CD8-positive, alpha-beta memory T cell (primary cell): ENCODE results near the gene ZNF770. TPM values are rescaled to one million over a fixed set of nuclear protein-coding genes. Genes with fewer than 3 reads are reported as not detected.
A peak's percentile ranks its signal among the peaks of the same experiment; 100 is the strongest.

Source experiments
- CTCF ChIA-PET: fragments of 350-600 bp; sonication (Branson Sonifier 250); formaldehyde crosslinking; loops from one replicate; lab custom pipeline; 2021; ENCODE audit warnings: antibody characterized with exemption; lab: Charles Lee
- POLR2A ChIA-PET: fragments of 350-600 bp; sonication (Branson Sonifier 250); formaldehyde crosslinking; loops from one replicate; lab custom pipeline; 2021; ENCODE audit warnings: antibody characterized with exemption; lab: Charles Lee
- DNase-seq, 5 donors: peaks; one replicate each; pipeline versions ENCODE4 v3.0.0 to v3.0.0-alpha.2; 2020 to 2022; ENCODE audit warnings: mixed read lengths in 1 of 5
- H3K27ac ChIP-seq: one replicate; pipeline ENCODE4 v1.7.0; 2013; ENCODE audit warnings: low read depth, mild to moderate bottlenecking, low read length, moderate library complexity
- H3K27me3 ChIP-seq: 2 replicates; pipeline ENCODE4 v1.7.0; 2013; ENCODE audit warnings: low read length, mild to moderate bottlenecking; ENCODE audit not compliant: insufficient read depth, poor library complexity, severe bottlenecking
- H3K36me3 ChIP-seq: 2 replicates; pipeline ENCODE4 v1.7.0; 2013; ENCODE audit warnings: mild to moderate bottlenecking, low read length, moderate library complexity; ENCODE audit not compliant: insufficient read depth
- H3K4me1 ChIP-seq: 2 replicates; pipeline ENCODE4 v1.7.0; 2013; ENCODE audit warnings: mild to moderate bottlenecking, low read length, moderate library complexity; ENCODE audit not compliant: insufficient read depth
- H3K4me3 ChIP-seq: 2 replicates; pipeline ENCODE4 v1.7.0; 2013; ENCODE audit warnings: mild to moderate bottlenecking, low read length
- H3K9me3 ChIP-seq: 2 replicates; pipeline ENCODE4 v1.7.0; 2013; ENCODE audit warnings: mild to moderate bottlenecking, low read length
- H3K27ac Mint-ChIP-seq, 8 donors: one replicate each; pipeline ENCODE4 v1.8.0; 2020 to 2021; ENCODE audit warnings: mixed read lengths in 8 of 8, mild to moderate bottlenecking in 6 of 8, inconsistent platforms in 3 of 8, moderate library complexity in 3 of 8
- H3K27me3 Mint-ChIP-seq, 2 donors: one replicate each; pipeline ENCODE4 v1.8.0; 2020 to 2021; ENCODE audit warnings: mixed read lengths in 2 of 2, mild to moderate bottlenecking in 1 of 2, moderate library complexity in 1 of 2
- H3K36me3 Mint-ChIP-seq, 3 donors: one replicate each; pipeline ENCODE4 v1.8.0; 2020 to 2021; ENCODE audit warnings: mixed read lengths in 3 of 3, inconsistent platforms in 1 of 3, mild to moderate bottlenecking in 1 of 3
- H3K4me1 Mint-ChIP-seq, 3 donors: one replicate each; pipeline ENCODE4 v1.8.0; 2020 to 2021; ENCODE audit warnings: mixed read lengths in 3 of 3, inconsistent platforms in 1 of 3, mild to moderate bottlenecking in 1 of 3
- H3K4me3 Mint-ChIP-seq, 7 donors: one replicate each; pipeline ENCODE4 v1.8.0; 2020 to 2021; ENCODE audit warnings: mixed read lengths in 7 of 7, mild to moderate bottlenecking in 6 of 7, moderate library complexity in 4 of 7, inconsistent platforms in 2 of 7
- H3K9me3 Mint-ChIP-seq, 5 donors: one replicate each; pipeline ENCODE4 v1.8.0; 2020 to 2022; ENCODE audit warnings: mixed read lengths in 5 of 5, mild to moderate bottlenecking in 3 of 5, moderate library complexity in 2 of 5, inconsistent platforms in 1 of 5
- polyA plus RNA-seq: library from polyadenylated mRNA; unstranded; fragments of 300-500 nt; fragmentation: Illumina TruSeq; gene quantifications from one replicate; pipeline ENCODE4 v1.2.3, GENCODE V29; 2021
- total RNA-seq, 2 experiments: library from RNA; stranded (reverse); gene quantifications; one replicate each; pipeline ENCODE4 v1.2.3, GENCODE V29; 2021

Gene ZNF770
- total RNA-seq (10 to 100 TPM; 63.6 to 68.0 TPM), polyA plus RNA-seq (112 TPM)

GRCh38 chr15:34988027-34988902, at the start of gene ZNF770:
Gene ZNF770, minus strand, starts transcription at chr15:34988287. Its CDS starts 4,853 bp downstream, at chr15:34983434.
- Mint-ChIP-seq H3K4me1 (peaks cover 37 to 57% (median 55%) of the 10 kb centered on the region in 3 donors), H3K27me3 (peaks cover 0 to under 1% of the 10 kb centered on the region in 2 donors), H3K4me3 (peak within 1 kb of the TSS; percentile 96 to 100 (median 99))

GRCh38 chr15:35028235-35028984, 40.3 kb upstream of the ZNF770 start:
- Histone ChIP-seq H3K4me1 (no peaks in the 10 kb centered on the region), H3K27me3 (no peaks in the 10 kb centered on the region), H3K9me3 (no peaks in the 10 kb centered on the region), H3K4me3 (no peak overlapping the region), H3K36me3 (no peaks in the 10 kb centered on the region), H3K27ac (no peak overlapping the region)
- CTCF ChIA-PET: no interaction called here
- Mint-ChIP-seq H3K9me3 (peaks cover 0 to 1% (median 0%) of the 10 kb centered on the region in 5 donors), H3K36me3 (no peaks in the 10 kb centered on the region), H3K4me3 (peak overlapping the region in 1 of 7 donors; percentile 33), H3K27ac (no peak overlapping the region), H3K4me1 (no peaks in the 10 kb centered on the region), H3K27me3 (peaks cover 5 to 18% of the 10 kb centered on the region in 2 donors)
- POLR2A ChIA-PET: no interaction called here
- DNase-seq: no peak

More at GRCh38 chr15:34988027-34988902, at the start of gene ZNF770:
- Histone ChIP-seq H3K36me3 (no peaks in the 10 kb centered on the region), H3K27ac (peak within 1 kb of the TSS; percentile 98), H3K27me3 (no peaks in the 10 kb centered on the region), H3K4me3 (peak within 1 kb of the TSS; percentile 97), H3K4me1 (peaks cover 23% of the 10 kb centered on the region), H3K9me3 (no peaks in the 10 kb centered on the region)
- H3K27ac Mint-ChIP-seq: peak within 1 kb of the TSS; percentile 98 to 100 (median 99)
- peak; percentile 69 to 86 (median 83) for DNase-seq
- CTCF ChIA-PET: interaction anchor here (0.8 to 7.4 kb wide), 3 partner anchors 16 to 31 kb away, joined by 3 to 77 read pairs (median 3); partner anchors contain the start of gene AQR
- H3K9me3 Mint-ChIP-seq: no peaks in the 10 kb centered on the region
- H3K36me3 Mint-ChIP-seq: peaks cover 0 to 38% (median 0%) of the 10 kb centered on the region in 3 donors
- POLR2A ChIA-PET: interaction anchor here (0.7 to 4.6 kb wide), 8 partner anchors 14 to 887 kb away, joined by 3 to 71 read pairs (median 4); partner anchors contain the start of genes AQR, DPH6, EMC4 and EMC7

- no peaks in the 10 kb centered on the region for H3K36me3 ChIP-seq
- H3K4me3 ChIP-seq: no peak overlapping the region
- Mint-ChIP-seq H3K36me3 (no peaks in the 10 kb centered on the region), H3K27me3 (peaks cover 1 to 9% of the 10 kb centered on the region in 2 donors), H3K4me1 (peaks cover 2 to 4% (median 3%) of the 10 kb centered on the region in 3 donors), H3K4me3 (no peak overlapping the region), H3K27ac (no peak overlapping the region), H3K9me3 (peaks cover 0 to 1% (median 0%) of the 10 kb centered on the region in 5 donors)
- no peaks in the 10 kb centered on the region for H3K27me3 ChIP-seq
- no peak overlapping the region for H3K27ac ChIP-seq
- ChIA-PET POLR2A (no interaction called here), CTCF (no interaction called here)
- DNase-seq: no peak
- H3K9me3 ChIP-seq: no peaks in the 10 kb centered on the region
- no peaks in the 10 kb centered on the region for H3K4me1 ChIP-seq
Observed at GRCh38 chr15:35023804-35024203, 35.7 kb upstream of the ZNF770 start.

- DNase-seq: no peak
- Mint-ChIP-seq H3K36me3 (no peaks in the 10 kb centered on the region), H3K4me1 (peaks cover 2 to 4% (median 3%) of the 10 kb centered on the region in 3 donors), H3K27me3 (peaks cover 0 to 9% of the 10 kb centered on the region in 2 donors), H3K27ac (peak overlapping the region in 2 of 8 donors; percentile 27 to 28), H3K4me3 (no peak overlapping the region), H3K9me3 (peaks cover 0 to 1% (median 0%) of the 10 kb centered on the region in 5 donors)
- Histone ChIP-seq H3K27me3 (no peaks in the 10 kb centered on the region), H3K9me3 (no peaks in the 10 kb centered on the region), H3K4me3 (no peak overlapping the region), H3K27ac (no peak overlapping the region), H3K4me1 (no peaks in the 10 kb centered on the region), H3K36me3 (no peaks in the 10 kb centered on the region)
- ChIA-PET CTCF (no interaction called here), POLR2A (no interaction called here)
Observed at GRCh38 chr15:35020974-35021373, 32.9 kb upstream of the ZNF770 start.

GRCh38 chr15:35019404-35020327, 31.6 kb upstream of the ZNF770 start:
- Mint-ChIP-seq H3K9me3 (no peaks in the 10 kb centered on the region), H3K27ac (no peak overlapping the region), H3K36me3 (no peaks in the 10 kb centered on the region), H3K4me3 (no peak overlapping the region), H3K4me1 (peaks cover 2 to 4% (median 3%) of the 10 kb centered on the region in 3 donors), H3K27me3 (peaks cover 0 to 7% of the 10 kb centered on the region in 2 donors)
- Histone ChIP-seq H3K9me3 (no peaks in the 10 kb centered on the region), H3K4me1 (no peaks in the 10 kb centered on the region), H3K36me3 (no peaks in the 10 kb centered on the region), H3K27ac (no peak overlapping the region), H3K27me3 (no peaks in the 10 kb centered on the region), H3K4me3 (no peak overlapping the region)
- POLR2A ChIA-PET: no interaction called here
- CTCF ChIA-PET: no interaction called here
- DNase-seq: no peak

- no peak overlapping the region for H3K27ac Mint-ChIP-seq
Observed at GRCh38 chr15:35014241-35014640, 26.2 kb upstream of the ZNF770 start.

GRCh38 chr15:35013370-35013769, 25.3 kb upstream of the ZNF770 start:
- H3K4me3 Mint-ChIP-seq: no peak overlapping the region
- H3K27ac Mint-ChIP-seq: no peak overlapping the region
- no peak overlapping the region for H3K4me3 ChIP-seq
- no peaks in the 10 kb centered on the region for H3K36me3 Mint-ChIP-seq
- no peaks in the 10 kb centered on the region for H3K27me3 ChIP-seq
- no peaks in the 10 kb centered on the region for H3K36me3 ChIP-seq
- H3K27me3 Mint-ChIP-seq: peaks cover 2 to 5% of the 10 kb centered on the region in 2 donors
- H3K9me3 Mint-ChIP-seq: no peaks in the 10 kb centered on the region
- H3K4me1 ChIP-seq: no peaks in the 10 kb centered on the region
- no peak for DNase-seq
- H3K9me3 ChIP-seq: no peaks in the 10 kb centered on the region
- ChIA-PET POLR2A (no interaction called here), CTCF (no interaction called here)
- no peaks in the 10 kb centered on the region for H3K4me1 Mint-ChIP-seq
- no peak overlapping the region for H3K27ac ChIP-seq

More at GRCh38 chr15:35014241-35014640, 26.2 kb upstream of the ZNF770 start:
- H3K9me3 Mint-ChIP-seq: no peaks in the 10 kb centered on the region
- no peaks in the 10 kb centered on the region for H3K27me3 ChIP-seq
- DNase-seq: no peak
- peaks cover 0 to 2% (median 0%) of the 10 kb centered on the region in 3 donors for H3K4me1 Mint-ChIP-seq
- no peaks in the 10 kb centered on the region for H3K36me3 ChIP-seq
- ChIA-PET POLR2A (no interaction called here), CTCF (no interaction called here)
- H3K27me3 Mint-ChIP-seq: peaks cover 2 to 5% of the 10 kb centered on the region in 2 donors
- H3K9me3 ChIP-seq: no peaks in the 10 kb centered on the region
- H3K27ac ChIP-seq: no peak overlapping the region
- H3K4me1 ChIP-seq: no peaks in the 10 kb centered on the region
- H3K36me3 Mint-ChIP-seq: no peaks in the 10 kb centered on the region
- H3K4me3 ChIP-seq: no peak overlapping the region
- no peak overlapping the region for H3K4me3 Mint-ChIP-seq
